HT-29 (cell line): ENCODE data around the gene MPO. TPM values are rescaled to one million over a fixed set of nuclear protein-coding genes. Genes with fewer than 3 reads are reported as not detected.

ENCODE experiments used
- DNase-seq: peaks from one replicate; pipeline ENCODE4 v3.0.0-alpha.2; 2015; ENCODE audit warnings: low spot score
- total RNA-seq: library from RNA; depleted of rRNA; stranded (reverse); fragments of >200 nt; shearing (Covaris generic); gene quantifications from 2 replicates; pipeline ENCODE4 v1.2.3, GENCODE V29; 2014; rRNA removed

Gene MPO
- total RNA-seq, result not detected in 2 replicates

- DNase-seq, result no peak
Observed at GRCh38 chr17:58280480-58281217, at the start of gene MPO. MPO (minus strand) TSS chr17:58280935; CDS start chr17:58280758, 177 bp downstream.

DNA sequence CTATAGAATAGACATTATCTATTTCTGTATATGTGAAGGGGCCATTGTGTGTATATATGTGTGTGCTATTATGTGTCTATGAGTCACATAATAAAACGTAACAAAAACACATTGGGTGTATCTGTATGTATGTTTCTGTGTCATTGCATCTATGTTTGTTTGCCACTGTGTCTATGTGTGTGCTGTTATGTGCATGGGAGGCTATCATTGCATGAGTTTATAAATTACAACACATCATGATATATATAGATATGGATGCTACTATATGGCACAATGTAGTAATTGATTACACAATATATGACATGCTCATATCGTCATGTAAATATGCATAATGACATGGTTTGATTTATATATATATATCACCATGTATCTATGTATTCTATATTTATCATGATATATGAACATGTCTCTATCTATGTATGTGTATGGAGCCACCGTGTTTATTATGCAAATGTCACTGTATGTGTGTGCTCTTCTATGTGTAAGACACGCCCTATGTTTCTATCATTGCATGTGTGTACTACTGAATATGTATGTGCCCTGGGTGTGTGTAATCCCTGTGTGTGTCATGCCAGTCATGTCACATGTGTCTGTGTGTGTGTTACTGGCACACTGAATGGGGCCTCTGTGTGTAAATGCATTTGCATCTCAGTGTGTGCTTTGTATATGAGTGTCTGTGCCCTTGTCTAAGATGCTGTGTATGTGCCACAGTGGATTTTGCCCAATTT lies 49.2 kb upstream of the MPO start:
- DNase-seq, result no peak

- DNase-seq, result no peak
Observed at GRCh38 chr17:58329035-58329809, 48.5 kb upstream of the MPO start.

DNA sequence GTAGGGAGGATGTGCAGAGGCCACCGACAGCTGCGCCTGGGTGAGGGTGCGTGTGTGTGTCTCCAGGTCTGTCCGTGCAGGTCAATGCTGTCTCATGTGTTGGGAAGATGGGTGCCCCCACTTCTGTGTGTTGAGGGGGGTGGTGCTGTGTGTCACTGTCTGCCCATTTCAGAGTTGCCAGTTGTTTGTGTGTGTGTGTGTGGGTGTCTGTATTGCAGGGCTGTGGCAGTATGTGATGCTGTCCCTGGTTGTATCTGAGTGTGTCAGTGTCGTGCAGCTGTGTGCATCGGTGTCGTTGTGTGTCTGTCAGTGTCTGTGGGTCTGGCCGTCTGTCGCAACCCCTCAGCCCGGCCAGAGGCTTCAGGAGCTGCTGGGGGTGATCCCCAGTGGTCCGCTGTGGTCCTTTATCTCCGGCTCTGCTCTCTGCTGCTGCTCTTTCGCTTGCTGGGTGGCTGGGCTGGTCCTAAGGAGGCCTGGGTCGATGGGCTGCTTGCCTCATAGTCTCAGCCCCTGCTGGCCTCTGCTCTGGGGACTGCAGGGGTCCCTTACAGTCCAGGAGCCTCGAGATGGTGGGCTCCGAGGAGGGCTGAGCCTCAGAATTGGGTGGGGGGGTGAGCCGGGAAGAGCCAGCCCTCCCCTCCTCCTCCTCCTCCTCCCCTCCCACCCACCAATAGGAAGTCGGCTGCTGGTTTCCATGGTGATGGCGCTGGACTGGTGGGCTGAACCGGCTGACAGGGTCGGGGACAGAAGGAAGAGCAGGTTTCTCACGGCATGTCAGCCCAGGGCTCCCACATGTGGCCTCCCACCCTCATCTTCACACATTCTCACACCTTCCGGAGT lies 47.7 kb upstream of the MPO start, which contains the start of gene TSPOAP1:
TSS of gene TSPOAP1 (minus strand) at position 601 of the 840 bp plus-strand sequence. CDS start 875 bp downstream, outside the sequence.
- no peak for DNase-seq

- no peak for DNase-seq
Observed at GRCh38 chr17:58327363-58328194, 46.8 kb upstream of the MPO start.

DNA sequence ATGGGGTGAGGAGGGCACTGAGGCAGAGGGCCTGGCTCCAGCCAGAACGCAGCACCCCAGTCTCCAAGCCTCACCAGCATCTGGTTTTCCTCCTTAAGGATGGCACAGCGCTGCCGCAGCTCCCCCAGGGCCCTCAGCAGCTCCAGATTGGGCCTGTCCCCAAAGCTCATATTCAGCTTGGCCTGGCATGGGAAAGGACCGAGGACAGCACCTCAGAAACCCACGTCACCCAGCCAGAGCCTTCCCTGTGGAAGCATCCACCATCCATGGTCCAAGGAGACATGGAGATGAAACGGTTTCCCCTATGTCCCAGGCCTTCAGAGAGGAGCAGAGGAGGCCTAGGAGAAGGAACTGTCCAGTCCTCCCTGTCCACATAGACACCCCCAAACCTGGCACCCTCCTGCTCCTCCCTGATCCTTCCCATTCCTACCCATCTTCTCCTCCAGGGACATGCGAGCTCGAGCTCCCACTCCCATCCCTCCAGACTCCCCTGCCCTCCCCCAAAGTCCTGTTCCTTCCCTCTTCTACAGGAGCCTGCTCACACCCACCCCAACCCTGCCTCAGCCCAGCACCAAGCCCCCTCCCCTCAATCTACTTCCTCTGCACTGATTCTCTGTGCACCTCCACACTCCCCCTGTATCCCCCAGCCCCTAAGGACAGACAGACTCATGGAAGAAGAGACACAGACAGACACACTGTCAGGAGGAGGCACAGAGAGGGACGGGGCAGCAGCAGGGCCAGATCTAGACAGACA lies 46.1 kb upstream of the MPO start:
- DNase-seq, result no peak

DNA sequence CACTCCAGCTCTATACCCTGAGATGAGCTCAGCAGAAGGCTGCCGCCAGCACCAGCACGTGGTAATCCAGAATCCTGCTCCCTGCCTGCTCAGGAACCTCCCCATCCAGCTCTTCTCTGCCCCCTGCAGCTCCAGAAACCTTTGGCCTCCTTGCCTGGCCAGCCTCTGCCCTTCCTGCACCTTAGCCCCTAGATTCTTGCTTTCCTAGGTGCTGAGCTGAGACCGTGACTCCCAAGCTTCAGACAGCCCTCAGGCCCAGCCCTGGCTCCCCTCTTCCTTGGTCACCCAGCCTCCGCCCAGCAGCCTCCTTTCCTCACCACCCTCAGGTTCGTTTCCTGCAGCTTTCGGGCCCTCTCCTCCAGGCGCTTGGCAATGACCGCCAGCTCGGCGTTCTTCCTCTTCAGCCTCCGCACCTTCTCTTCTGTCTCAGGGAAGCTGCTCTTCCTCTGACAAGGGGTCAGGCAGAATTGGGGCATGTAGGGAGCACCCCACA lies 45.3 kb upstream of the MPO start:
- DNase-seq, result no peak

DNA sequence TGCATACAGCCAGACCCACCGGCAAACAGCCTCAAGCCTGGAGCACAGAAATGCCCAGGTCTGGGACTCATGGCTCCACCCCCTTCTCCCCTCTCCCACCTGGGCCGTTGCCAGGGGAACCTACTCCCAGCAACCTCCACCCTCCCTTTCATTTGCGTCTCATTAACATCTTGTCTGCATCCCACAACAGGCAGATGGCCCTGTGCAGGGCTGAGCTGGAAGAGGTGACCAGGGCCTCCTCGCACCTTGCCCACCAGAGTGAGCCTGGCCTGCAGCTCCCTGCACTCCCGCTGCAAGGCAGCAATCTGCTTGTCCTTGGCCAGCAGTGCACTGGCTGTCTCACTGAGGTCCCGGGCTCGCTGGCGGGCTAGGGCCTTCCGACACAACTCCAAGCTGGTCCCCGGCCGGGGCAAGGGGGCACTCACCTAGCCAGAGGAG lies 44.6 kb upstream of the MPO start:
- DNase-seq, result no peak

- DNase-seq, result no peak
Observed at GRCh38 chr17:58324409-58325288, 43.9 kb upstream of the MPO start.

- DNase-seq, result no peak
Observed at GRCh38 chr17:58324056-58324408, 43.3 kb upstream of the MPO start.

DNA sequence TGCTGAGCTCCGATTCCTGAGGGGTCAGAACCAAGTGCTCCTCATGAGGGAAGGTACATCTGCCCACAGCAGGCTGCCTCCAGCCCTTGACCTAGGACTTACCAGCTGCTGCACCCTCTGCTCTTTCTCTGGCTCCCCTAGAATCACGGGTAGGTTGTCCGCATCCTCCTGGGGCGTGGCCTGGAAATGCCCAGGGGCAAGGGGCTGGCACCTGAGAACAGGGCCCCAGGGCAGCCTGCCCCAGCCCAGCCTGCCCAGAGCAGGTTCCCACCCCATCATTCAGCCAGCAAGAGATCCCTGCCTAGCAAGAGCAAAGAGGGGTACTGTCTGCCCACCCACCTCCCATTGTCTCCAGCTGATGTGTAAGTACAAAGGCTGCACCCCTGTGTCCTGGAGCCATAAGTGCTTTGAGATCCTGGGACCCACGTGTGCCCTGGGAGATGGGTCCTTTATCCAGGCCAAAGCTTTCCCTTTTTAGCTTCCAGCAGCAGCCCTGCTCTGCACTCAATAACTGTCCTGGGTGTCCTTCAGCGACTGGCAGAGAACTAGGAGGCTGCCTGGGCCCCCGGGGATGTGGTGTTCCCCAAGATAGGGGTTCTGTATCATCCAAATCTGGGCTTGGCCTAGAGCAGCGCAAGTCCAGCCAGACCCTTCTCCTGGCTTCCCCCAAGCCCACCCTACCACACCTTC lies 42.8 kb upstream of the MPO start:
- no peak for DNase-seq

DNA sequence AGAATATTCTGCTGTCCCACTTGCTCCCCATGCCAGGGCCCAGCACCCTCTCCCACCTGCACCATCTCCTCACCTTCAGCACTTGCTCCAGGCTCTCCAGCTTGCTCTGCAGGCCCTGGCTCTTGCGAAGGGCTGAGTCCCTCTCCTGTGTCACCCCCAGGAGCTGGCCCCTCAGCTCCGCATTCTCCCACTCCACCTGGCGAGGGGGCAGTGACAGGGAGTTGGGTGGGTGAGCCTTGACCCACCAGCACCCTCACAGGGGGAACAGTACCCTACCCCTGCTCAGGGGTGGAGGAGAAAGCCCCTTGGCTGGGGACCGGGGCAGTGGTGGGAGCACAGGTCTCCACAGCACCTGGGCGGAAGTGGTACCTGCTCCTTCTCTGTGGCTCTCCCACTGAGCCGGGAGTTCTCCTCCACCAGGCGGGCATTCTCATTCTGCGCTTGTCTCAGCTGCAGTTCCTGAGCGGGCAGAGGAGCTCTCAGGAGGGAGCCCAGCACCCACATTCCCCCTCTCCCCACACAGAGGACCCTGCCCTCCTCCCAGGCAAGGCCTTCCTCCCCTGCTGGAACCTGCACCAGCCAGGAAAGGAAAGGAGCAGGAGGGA lies 41.9 kb upstream of the MPO start:
- no peak for DNase-seq

GRCh38 chr17:58321571-58322525 lies 41.1 kb upstream of the MPO start:
- no peak for DNase-seq

GRCh38 chr17:58320570-58321323 lies 40.0 kb upstream of the MPO start:
- DNase-seq, result no peak

GRCh38 chr17:58320163-58320558 lies 39.4 kb upstream of the MPO start:
- no peak for DNase-seq
